K562 (cell line): ENCODE measurements around the gene DARS1. TPM values are rescaled to one million over a fixed set of nuclear protein-coding genes. Genes with fewer than 3 reads are reported as not detected.

Experiments
- ARNT ChIP-seq, 2 experiments: fragments of 450-650 bp; IDR thresholded peaks; 2 replicates each; pipeline ENCODE4 v1.6.1; 2016; ENCODE audit warnings: mild to moderate bottlenecking in 1 of 2
- BHLHE40 ChIP-seq: IDR thresholded peaks from 2 replicates; pipeline ENCODE4 v1.6.1; 2011; ENCODE audit warnings: low read length, improper control_type of control experiment
- EWSR1 ChIP-seq: fragments of 450-650 bp; IDR thresholded peaks from 2 replicates; pipeline ENCODE4 v1.6.1; 2018; ENCODE audit warnings: borderline replicate concordance, mild to moderate bottlenecking, low read depth, moderate library complexity; ENCODE audit not compliant: partially characterized antibody
- L3MBTL2 ChIP-seq: fragments of 450-650 bp; IDR thresholded peaks from 2 replicates; pipeline ENCODE4 v1.6.1; 2016; ENCODE audit warnings: mild to moderate bottlenecking, moderate library complexity
- MLLT1 ChIP-seq, 2 experiments: fragments of 450-650 bp; IDR thresholded peaks; 2 replicates each; pipeline ENCODE4 v1.6.1; 2016
- NR1H2 ChIP-seq: sonication (generic); formaldehyde crosslinking; IDR thresholded peaks from 2 replicates; pipeline ENCODE4 v1.4.0; 2020; ENCODE audit warnings: mild to moderate bottlenecking, missing genetic modification reagents
- PURB ChIP-seq: sonication (generic); formaldehyde crosslinking; IDR thresholded peaks from 2 replicates; pipeline ENCODE4 v1.9.0; 2021; ENCODE audit warnings: low read depth, mild to moderate bottlenecking, missing genetic modification reagents
- RBM14 ChIP-seq: fragments of 200-400 bp; formaldehyde crosslinking; IDR thresholded peaks from 2 replicates; pipeline ENCODE4 v1.6.1; 2018; ENCODE audit warnings: low read depth, mild to moderate bottlenecking, low read length, moderate library complexity, borderline replicate concordance; ENCODE audit not compliant: insufficient read depth
- RHOXF2B ChIP-seq: fragments of 250-450 bp; sonication (Bioruptor Pico); conservative IDR thresholded peaks from 2 replicates; pipeline ENCODE4 v1.5.1; 2021
- SETDB1 ChIP-seq: IDR thresholded peaks from one replicate; pipeline ENCODE4 v1.6.1; 2012; ENCODE audit warnings: low read length, control low read depth, inconsistent platforms
- SP1 ChIP-seq: sonication (generic); formaldehyde crosslinking; IDR thresholded peaks from 2 replicates; pipeline ENCODE4 v1.8.1; 2022; ENCODE audit warnings: mild to moderate bottlenecking, missing genetic modification reagents
- TCF15 ChIP-seq: fragments of 250-450 bp; sonication (Bioruptor Pico); IDR thresholded peaks from 2 replicates; pipeline ENCODE4 v1.8.0; 2022; ENCODE audit warnings: moderate library complexity, mild to moderate bottlenecking, inconsistent platforms
- ZBTB9 ChIP-seq: fragments of 450-650 bp; formaldehyde crosslinking; IDR thresholded peaks from 2 replicates; pipeline ENCODE4 v1.4.0; 2020; ENCODE audit warnings: mild to moderate bottlenecking, moderate library complexity
- ZNF140 ChIP-seq: fragments of 250-450 bp; sonication (Bioruptor Pico); IDR thresholded peaks from 2 replicates; pipeline ENCODE4 v1.8.0; 2021; ENCODE audit warnings: moderate library complexity, mild to moderate bottlenecking, inconsistent platforms
- ZNF232 ChIP-seq: sonication (generic); formaldehyde crosslinking; IDR thresholded peaks from 2 replicates; pipeline ENCODE4 v1.8.0; 2022; ENCODE audit warnings: mild to moderate bottlenecking, missing genetic modification reagents
- ZNF311 ChIP-seq: fragments of 250-450 bp; sonication (Bioruptor Pico); IDR thresholded peaks from 2 replicates; pipeline ENCODE4 v1.4.0; 2020; ENCODE audit warnings: mild to moderate bottlenecking, moderate library complexity
- ZNF407 ChIP-seq: fragments of 450-650 bp; IDR thresholded peaks from 2 replicates; pipeline ENCODE4 v1.6.1; 2016; ENCODE audit warnings: low read depth
- polyA plus RNA-seq, 8 experiments: library from polyadenylated mRNA; depleted of rRNA in 4 of 8; stranded (reverse) in 5 of 8; unstranded in 3 of 8; fragments of >200 nt; fragmentation: Nextera tagmentation in 2 of 8; fragmentation: Illumina TruSeq in 1 of 8; extraction: Ambion mirVana in 2 of 8; extraction: Trizol in 1 of 8; gene quantifications; 2 replicates each; pipeline versions ENCODE4 v1.2.1 to v1.2.3, GENCODE V29; 2011 to 2014; ENCODE audit warnings: inconsistent platforms in 1 of 8, missing spikeins in 1 of 8
- total RNA-seq, 7 experiments: library from RNA; depleted of rRNA in 6 of 7; stranded (reverse); fragments of >200 nt in 6 of 7; fragmentation: Illumina TruSeq in 2 of 7; extraction: Trizol in 2 of 7; gene quantifications; 2 replicates each; pipeline versions ENCODE4 v1.2.1 to v1.2.3, GENCODE V29; 2011 to 2021; ENCODE audit warnings: low replicate concordance in 1 of 7

The DARS1 gene
- total and polyA plus RNA-seq, 9 of the 15 experiments (the other 6 are each of a cell fraction or from before 2014, with no cell fraction given) = 91.5 to 239 (median 98.0) TPM

- TF ChIP-seq BHLHE40 (no peak), SP1 (CRISPR knock-in tag) (peak; percentile 82), ARNT (IDR thresholded peaks at IDR 0.05) (peak; percentile 54 to 63; a peak in 1 of 4 replicates), ZBTB9 (CRISPR knock-in tag) (0 out of 2 replicates have a peak, but pooled peaks have one; percentile 35), MLLT1 (IDR thresholded peaks at IDR 0.05) (no peak; a peak in 1 of 4 replicates), RBM14 (0 out of 2 replicates have a peak, but pooled peaks have one; percentile 67), ZNF407 (peak; percentile 91), RHOXF2B (CRISPR knock-in tag) (no peak), SETDB1 (peak; percentile 47), TCF15 (CRISPR knock-in tag) (no peak), ZNF232 (CRISPR knock-in tag) (no peak; the same call in 1 of the 2 replicates), PURB (no peak), L3MBTL2 (peak; percentile 49), EWSR1 (no peak), ZNF140 (CRISPR knock-in tag) (no peak), NR1H2 (CRISPR knock-in tag) (0 out of 2 replicates have a peak, but pooled peaks have one; percentile 63), ZNF311 (no peak)
Measured at GRCh38 chr2:135985018-135985825, at the start of gene DARS1 (continued).
